Esophagus (tissue), 2 donors: Measurements from ENCODE around the gene ASTN1. TPM values are rescaled to one million over a fixed set of nuclear protein-coding genes. Genes with fewer than 3 reads are reported as not detected.
"Not testable (repeated sequence)": the region's sequence is repeated elsewhere in the genome, so short reads cannot be mapped to it uniquely, and the experiment has no call there.

ENCODE experiments used
- H3K27ac ChIP-seq, 2 donors: one replicate each; pipeline ENCODE4 v1.5.1; 2013; ENCODE audit warnings: low read depth in 2 of 2, mild to moderate bottlenecking in 2 of 2, inconsistent platforms in 1 of 2, low read length in 1 of 2, moderate library complexity in 1 of 2
- H3K27me3 ChIP-seq, 2 donors: one replicate each; pipeline ENCODE4 v1.6.1; 2013; ENCODE audit warnings: low read length in 2 of 2, control low read depth in 1 of 2, mild to moderate bottlenecking in 1 of 2; ENCODE audit not compliant: insufficient read depth in 2 of 2, control insufficient read depth in 1 of 2
- H3K36me3 ChIP-seq, 2 donors: one replicate each; pipeline ENCODE4 v1.6.1; 2013; ENCODE audit warnings: low read length in 1 of 2; ENCODE audit not compliant: control insufficient read depth in 2 of 2, insufficient read depth in 2 of 2
- H3K4me1 ChIP-seq, 2 donors: one replicate each; pipeline ENCODE4 v1.6.1; 2013; ENCODE audit warnings: low read length in 1 of 2; ENCODE audit not compliant: control insufficient read depth in 2 of 2, insufficient read depth in 2 of 2
- H3K4me3 ChIP-seq, 2 donors: one replicate each; pipeline ENCODE4 v1.5.1; 2013; ENCODE audit warnings: low read length in 2 of 2, mild to moderate bottlenecking in 2 of 2, low read depth in 1 of 2, moderate library complexity in 1 of 2
- H3K9me3 ChIP-seq, 2 donors: one replicate each; pipeline ENCODE4 v1.6.1; 2013; ENCODE audit warnings: mild to moderate bottlenecking in 2 of 2, low read depth in 1 of 2, low read length in 1 of 2, moderate library complexity in 1 of 2; ENCODE audit not compliant: control insufficient read depth in 2 of 2, insufficient read depth in 1 of 2
- WGBS, 2 donors: extraction: QIAGEN DNeasy Blood & Tissue Kit; methylation state at CpG; one replicate each; pipeline ENCODE4 v1.1.7; 2013; 5-methylcytosine and 5-hydroxymethylcytosine counted together
- polyA plus RNA-seq, 2 donors: library from polyadenylated mRNA; stranded (reverse); fragments of 200-250 nt; gene quantifications; one replicate each; pipeline ENCODE4 v1.2.3, GENCODE V29; 2013
- donor health status: healthy with polysubstance abuse.
- donor health status: Bipolar disorder and iron deficiency.

Gene ASTN1
- polyA plus RNA-seq, 2 donors: 0.02 TPM; not detected in 1

DNA sequence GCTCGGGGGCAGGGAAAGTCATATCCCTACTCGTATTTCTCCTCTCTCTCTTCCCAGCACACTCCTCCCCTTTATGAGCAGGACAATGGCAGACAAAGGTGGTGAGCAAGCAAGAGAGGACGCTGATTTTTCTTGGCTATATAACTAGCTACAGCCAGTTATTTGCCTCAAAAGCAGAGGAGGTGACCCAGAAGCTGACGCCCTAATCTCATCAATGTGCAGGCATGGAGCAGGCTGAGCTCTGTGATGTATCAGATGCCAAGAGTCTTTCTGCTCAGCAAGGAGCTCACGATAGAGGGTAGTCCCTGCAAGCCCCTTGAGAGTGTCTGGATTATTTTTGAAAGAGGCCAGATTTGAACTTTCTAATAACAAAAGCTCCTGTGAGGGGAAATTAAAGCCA, 75.5 kb downstream of the ASTN1 start:
- Histone ChIP-seq H3K4me1 (no peaks in the 10 kb centered on the region), H3K27ac (no peak overlapping the region), H3K27me3 (no peaks in the 10 kb centered on the region), H3K4me3 (no peak overlapping the region), H3K36me3 (no peaks in the 10 kb centered on the region), H3K9me3 (peaks cover 0 to 4% of the 10 kb centered on the region in 2 donors)
- WGBS, 2 donors: 50 to 55% methylated on average over 5 of the region's 5 CpGs

DNA sequence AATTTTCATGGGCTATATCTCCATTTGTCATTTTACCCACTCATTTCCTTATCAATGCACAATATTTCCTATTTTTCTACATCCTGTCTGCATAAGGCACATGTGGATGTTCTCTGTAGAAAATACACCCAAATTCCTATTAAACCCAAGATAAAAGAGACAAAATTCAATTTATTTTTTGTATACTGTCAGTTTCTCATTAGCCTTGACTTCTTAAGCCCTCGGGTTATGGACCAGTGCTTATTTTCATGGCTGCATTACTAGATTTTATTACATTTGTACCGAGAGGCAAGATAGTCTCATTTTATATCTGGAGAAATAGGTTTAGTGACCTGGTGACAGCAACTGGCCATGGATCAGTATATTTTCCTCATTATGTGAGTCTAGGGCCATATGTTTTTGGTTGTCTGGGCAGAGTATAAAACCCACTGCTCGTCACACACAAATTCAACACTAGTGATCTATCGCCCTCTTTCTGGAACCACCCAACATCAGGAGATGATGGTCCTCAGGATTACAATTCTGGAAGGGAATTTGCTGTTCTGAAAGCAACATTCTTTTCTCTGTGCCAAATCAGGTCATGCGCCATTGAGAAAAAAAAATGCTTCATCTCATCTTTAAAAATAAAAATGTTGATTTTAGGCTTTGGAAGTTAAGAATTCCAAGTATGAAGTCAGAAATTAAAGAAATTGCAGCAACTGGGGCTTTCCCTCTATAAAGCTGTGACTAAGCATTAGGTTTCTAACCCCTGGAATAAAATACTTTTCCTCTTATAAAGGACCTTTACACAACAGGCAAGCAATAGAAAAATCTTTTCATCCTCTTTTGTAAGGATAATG, 81.4 kb downstream of the ASTN1 start:
- Histone ChIP-seq H3K27ac (no peak overlapping the region), H3K36me3 (no peaks in the 10 kb centered on the region), H3K27me3 (no peaks in the 10 kb centered on the region), H3K4me3 (no peak overlapping the region), H3K4me1 (no peaks in the 10 kb centered on the region), H3K9me3 (peaks cover 0 to 4% of the 10 kb centered on the region in 2 donors)
- WGBS, 2 donors: 64 to 71% methylated on average over 5 of the region's 5 CpGs

DNA sequence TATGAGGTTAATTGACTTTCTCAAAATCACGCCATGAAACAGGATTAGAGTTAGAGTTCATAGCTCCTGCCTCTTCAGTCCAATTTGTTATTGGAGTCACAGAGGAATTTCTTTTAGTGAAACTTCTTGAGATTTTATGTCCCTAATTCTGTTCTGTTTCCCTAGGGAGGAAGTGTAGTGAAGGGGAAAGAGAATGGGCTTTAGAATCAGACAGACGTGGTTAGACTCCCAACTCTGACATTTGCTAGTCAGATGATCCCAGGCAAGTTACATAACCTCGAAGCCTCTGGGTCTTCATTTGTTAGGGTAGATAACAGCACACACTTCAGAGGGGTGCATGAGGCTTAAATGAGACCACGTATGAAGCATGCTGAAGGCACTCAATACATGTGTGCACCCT, 83.9 kb downstream of the ASTN1 start:
- Histone ChIP-seq H3K36me3 (no peaks in the 10 kb centered on the region), H3K4me1 (no peaks in the 10 kb centered on the region), H3K27ac (no peak overlapping the region), H3K27me3 (no peaks in the 10 kb centered on the region), H3K4me3 (no peak overlapping the region), H3K9me3 (peaks cover 0 to 3% of the 10 kb centered on the region in 2 donors)
- WGBS, 2 donors: 69 to 77% methylated on average over 4 of the region's 4 CpGs

DNA sequence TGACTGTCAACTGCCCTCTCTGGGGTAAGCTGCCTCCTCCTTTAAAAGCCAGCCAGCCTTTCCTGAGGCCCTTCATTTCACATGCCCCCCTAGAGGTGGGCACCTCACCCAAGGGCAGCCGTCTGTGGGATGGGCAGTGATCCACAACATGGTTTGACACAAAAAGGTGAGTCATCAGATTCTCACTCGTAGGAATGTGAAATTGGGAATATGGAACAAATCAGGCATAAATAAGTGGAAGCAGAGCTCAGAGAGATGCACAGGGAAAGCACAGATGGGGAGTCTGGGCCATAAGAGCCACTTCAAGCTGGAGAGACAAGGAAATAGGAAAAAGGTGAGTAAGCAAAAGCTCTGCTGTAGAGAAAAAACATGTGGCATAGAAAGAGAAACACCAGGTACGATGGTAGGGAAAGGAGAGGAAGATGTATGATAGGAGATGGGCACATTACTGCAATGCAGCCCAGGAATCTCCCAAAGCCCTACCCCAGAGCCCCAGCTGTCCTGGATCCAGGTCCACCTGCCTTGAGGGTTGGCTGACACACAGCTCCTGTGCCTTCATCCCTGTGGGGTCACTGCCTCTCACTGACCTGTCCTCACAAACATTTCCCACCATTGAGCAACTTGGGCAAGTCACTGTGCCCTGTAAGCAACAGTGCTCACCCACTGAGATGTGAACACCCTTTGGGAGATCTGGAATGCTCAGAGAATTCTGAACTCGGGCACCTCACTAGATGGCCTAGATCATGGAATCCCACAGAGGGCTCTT, 86.6 kb downstream of the ASTN1 start:
- H3K9me3 ChIP-seq: no peaks in the 10 kb centered on the region
- H3K36me3 ChIP-seq: no peaks in the 10 kb centered on the region
- WGBS, 2 donors: 63 to 70% methylated on average over 4 of the region's 4 CpGs
- no peak overlapping the region for H3K27ac ChIP-seq
- no peaks in the 10 kb centered on the region for H3K27me3 ChIP-seq
- no peaks in the 10 kb centered on the region for H3K4me1 ChIP-seq
- H3K4me3 ChIP-seq: no peak overlapping the region

DNA sequence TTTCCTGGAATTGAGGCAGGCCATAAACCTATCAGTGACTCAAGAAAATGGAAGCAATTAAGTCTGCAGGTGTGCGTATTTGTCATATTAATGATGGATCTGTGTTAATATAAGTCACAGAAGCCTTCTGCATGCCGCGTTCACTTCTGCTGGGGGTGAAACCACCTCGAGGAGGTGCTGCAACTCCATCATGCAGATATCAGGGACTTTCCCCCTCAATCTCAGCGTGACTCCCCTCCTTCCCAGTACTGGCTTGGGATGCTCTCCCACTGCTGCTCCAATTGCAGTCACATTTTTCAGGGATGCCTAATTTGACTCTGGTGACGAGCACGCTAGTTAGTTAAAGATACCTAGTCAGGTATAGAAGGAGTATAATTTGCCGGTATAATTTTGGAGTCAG, 87.5 kb downstream of the ASTN1 start:
- Histone ChIP-seq H3K36me3 (no peaks in the 10 kb centered on the region), H3K9me3 (no peaks in the 10 kb centered on the region), H3K27ac (no peak overlapping the region), H3K4me3 (no peak overlapping the region), H3K4me1 (no peaks in the 10 kb centered on the region), H3K27me3 (no peaks in the 10 kb centered on the region)
- WGBS, 2 donors: 80 to 88% methylated on average over 8 of the region's 8 CpGs

- not testable (repeated sequence) for H3K27me3 ChIP-seq, H3K9me3 ChIP-seq, H3K27ac ChIP-seq, H3K36me3 ChIP-seq, H3K4me1 ChIP-seq, H3K4me3 ChIP-seq
- 90 to 91% methylated on average over 3 of the region's 3 CpGs for WGBS, 2 donors
These were observed 89.7 kb downstream of the ASTN1 start for GRCh38 chr1:177074811-177075210.

DNA sequence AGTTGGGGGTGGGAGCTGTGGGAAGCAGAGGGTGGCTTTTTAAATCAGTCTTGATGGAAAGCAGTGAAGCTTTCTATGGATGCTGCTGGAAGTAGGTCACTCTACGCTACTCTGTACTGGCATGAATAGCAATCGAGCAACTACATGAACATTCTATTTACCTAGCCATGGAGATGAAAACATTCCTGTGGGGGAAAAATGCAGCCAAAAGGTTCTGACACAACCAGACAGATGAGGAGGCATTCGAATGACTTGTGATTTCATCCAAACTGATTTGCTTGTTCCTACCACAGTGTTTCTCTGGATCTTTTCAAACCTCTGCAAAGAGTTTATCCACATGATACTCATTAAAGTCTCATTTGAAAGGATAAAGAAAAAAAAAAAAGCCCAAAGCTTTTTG, 95.0 kb downstream of the ASTN1 start:
- H3K4me3 ChIP-seq: no peak overlapping the region
- WGBS, 2 donors: 35 to 56% methylated on average over 3 of the region's 3 CpGs
- no peaks in the 10 kb centered on the region for H3K36me3 ChIP-seq
- H3K4me1 ChIP-seq: no peaks in the 10 kb centered on the region
- no peaks in the 10 kb centered on the region for H3K9me3 ChIP-seq
- H3K27ac ChIP-seq: no peak overlapping the region
- H3K27me3 ChIP-seq: no peaks in the 10 kb centered on the region

- H3K4me3 ChIP-seq: no peak overlapping the region
- H3K36me3 ChIP-seq: no peaks in the 10 kb centered on the region
- H3K9me3 ChIP-seq: no peaks in the 10 kb centered on the region
- H3K4me1 ChIP-seq: no peaks in the 10 kb centered on the region
- H3K27me3 ChIP-seq: no peaks in the 10 kb centered on the region
- no peak overlapping the region for H3K27ac ChIP-seq
- 67 to 77% methylated on average over 7 of the region's 7 CpGs for WGBS, 2 donors
These were observed 96.6 kb downstream of the ASTN1 start for GRCh38 chr1:177067752-177068410.

GRCh38 chr1:177065430-177065829, 99.1 kb downstream of the ASTN1 start:
- no peak overlapping the region for H3K27ac ChIP-seq
- H3K4me1 ChIP-seq: no peaks in the 10 kb centered on the region
- no peaks in the 10 kb centered on the region for H3K36me3 ChIP-seq
- 47 to 49% methylated on average over 2 of the region's 2 CpGs for WGBS, 2 donors
- H3K27me3 ChIP-seq: no peaks in the 10 kb centered on the region
- no peak overlapping the region for H3K4me3 ChIP-seq
- no peaks in the 10 kb centered on the region for H3K9me3 ChIP-seq
